GM08714 (cell line): Measurements from ENCODE around the gene KIF3A.

Experiments
- H3K4me3 ChIP-seq: fragments of 200-500 bp; sonication (Bioruptor generic); 2 replicates; pipeline ENCODE4 v1.5.1; 2014; ENCODE audit warnings: mild to moderate bottlenecking, low read length, inconsistent platforms
- ZNF274 ChIP-seq: IDR thresholded peaks from 2 replicates; pipeline ENCODE4 v1.6.1; 2012; ENCODE audit warnings: mild to moderate bottlenecking, low read depth, low read length

Gene KIF3A

GRCh38 chr5:132763181-132764036 lies 26.1 kb upstream of the KIF3A start:
- TF ChIP-seq ZNF274 = no peak
- H3K4me3 ChIP-seq = no peak overlapping the region

GRCh38 chr5:132762246-132763000 lies 25.1 kb upstream of the KIF3A start:
- no peak for TF ChIP-seq ZNF274

GRCh38 chr5:132761321-132762240 lies 24.2 kb upstream of the KIF3A start:
- no peak overlapping the region for H3K4me3 ChIP-seq
- TF ChIP-seq ZNF274 = no peak

More at GRCh38 chr5:132762246-132763000, 25.1 kb upstream of the KIF3A start:
- no peak overlapping the region for H3K4me3 ChIP-seq

- H3K4me3 ChIP-seq = no peak overlapping the region
- no peak for TF ChIP-seq ZNF274
Measured at GRCh38 chr5:132760601-132761317, 23.4 kb upstream of the KIF3A start.

DNA sequence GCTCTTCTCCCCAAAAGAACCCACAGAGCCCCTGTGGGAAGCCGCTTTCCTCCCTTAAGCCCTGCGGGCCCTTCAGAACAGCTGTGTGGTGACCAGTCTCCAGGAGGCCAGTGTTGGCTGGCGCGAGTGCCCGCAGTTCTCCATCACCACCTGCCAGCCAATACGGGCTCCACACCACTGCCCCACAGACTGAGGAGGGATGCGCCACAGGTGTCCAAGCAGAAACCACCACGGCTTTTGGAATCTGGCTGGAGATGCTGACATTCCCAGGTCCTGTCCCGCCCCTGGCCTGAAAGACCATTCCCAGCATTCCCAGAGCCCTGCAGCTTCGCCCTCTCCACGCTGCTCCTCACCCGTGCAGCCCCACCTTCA lies 22.7 kb upstream of the KIF3A start:
- no peak overlapping the region for H3K4me3 ChIP-seq
- TF ChIP-seq ZNF274 = no peak

DNA sequence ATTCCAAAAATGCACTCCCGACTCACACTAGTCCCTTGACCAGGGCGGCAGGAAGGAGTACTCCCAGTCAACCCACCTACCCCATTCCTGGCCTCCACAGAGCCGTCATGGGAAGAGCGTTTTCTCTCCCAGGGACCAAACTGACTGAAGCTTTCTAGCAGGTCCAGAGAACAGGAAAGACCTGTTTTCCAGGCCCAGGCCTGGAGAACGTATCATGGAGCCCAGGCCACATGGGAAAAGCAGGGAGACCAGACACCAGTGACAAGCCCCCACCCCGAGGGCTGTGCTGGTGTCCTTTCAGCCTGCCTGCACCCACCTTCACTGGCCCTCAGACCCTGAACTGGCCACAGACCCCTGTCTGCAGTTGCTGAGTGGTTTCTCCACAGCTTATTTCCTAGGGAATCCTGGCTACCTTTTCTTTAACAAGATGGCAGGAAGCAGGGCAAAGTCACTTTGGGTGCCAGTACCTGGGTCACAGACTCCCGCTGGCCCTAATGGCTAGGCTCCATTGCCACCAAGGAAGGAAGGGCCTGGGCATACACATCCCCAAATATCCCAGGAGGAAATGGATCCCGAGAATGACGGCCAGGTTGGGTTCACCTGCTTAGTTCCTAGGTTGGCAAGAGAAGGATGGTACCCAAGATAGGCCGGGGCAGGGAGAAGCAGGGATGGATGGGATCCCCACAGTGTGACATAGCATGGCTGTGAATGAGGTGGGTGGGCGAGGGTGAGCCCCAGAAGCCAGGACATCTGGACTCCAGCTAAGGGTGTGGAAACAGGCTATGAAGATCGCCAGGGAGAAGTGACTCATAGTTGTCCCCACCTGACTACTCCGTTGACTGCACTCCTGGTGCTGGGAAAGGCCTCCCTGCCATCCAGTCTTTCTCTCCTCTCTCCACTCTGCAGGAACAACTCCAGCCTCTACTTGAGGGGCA lies 22.0 kb upstream of the KIF3A start:
- no peak overlapping the region for H3K4me3 ChIP-seq
- no peak for TF ChIP-seq ZNF274

DNA sequence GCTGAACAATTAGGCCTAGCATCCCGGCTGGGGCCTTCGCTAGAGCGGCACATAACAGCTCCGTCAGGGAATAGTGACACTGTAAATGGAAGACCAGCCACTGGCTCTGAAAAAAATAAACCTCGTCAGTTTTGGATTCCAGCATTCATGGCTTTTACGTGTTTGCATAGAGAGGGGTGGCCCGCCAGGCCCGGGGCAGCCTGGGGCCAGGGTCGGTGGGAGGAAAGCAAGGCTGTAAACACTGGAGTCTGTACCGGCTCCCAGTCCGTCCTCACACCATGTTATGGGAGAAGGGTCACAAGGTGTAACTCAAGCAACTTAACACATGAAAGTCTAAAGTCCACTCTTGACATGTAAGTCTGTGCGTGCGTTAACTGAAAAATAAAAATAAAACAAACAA lies 21.1 kb upstream of the KIF3A start:
- H3K4me3 ChIP-seq = no peak overlapping the region
- no peak for TF ChIP-seq ZNF274

GRCh38 chr5:132756542-132756941 lies 19.2 kb upstream of the KIF3A start:
- TF ChIP-seq ZNF274 = no peak
- H3K4me3 ChIP-seq = no peak overlapping the region

GRCh38 chr5:132754947-132755346 lies 17.6 kb upstream of the KIF3A start:
- no peak overlapping the region for H3K4me3 ChIP-seq
- TF ChIP-seq ZNF274 = no peak

DNA sequence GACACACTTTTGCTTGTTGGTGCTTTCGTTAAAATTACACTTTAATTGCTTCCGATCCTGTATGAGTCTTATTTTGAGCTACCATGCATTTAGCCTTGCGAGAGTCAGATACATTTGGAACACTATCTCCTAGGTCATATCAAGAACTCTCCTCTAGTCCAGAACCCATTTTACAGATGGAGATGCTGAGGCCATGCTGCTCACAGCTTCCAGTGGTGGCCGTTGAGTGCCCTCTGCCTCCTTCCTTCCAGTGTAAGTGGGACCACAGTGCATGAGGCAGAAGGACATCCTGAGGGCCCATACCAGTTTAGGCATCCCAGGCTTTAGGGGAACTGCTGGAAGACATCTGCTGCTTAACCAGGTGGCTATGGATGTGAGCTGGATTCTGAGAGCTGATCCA lies 16.8 kb upstream of the KIF3A start:
- H3K4me3 ChIP-seq = no peak overlapping the region

DNA sequence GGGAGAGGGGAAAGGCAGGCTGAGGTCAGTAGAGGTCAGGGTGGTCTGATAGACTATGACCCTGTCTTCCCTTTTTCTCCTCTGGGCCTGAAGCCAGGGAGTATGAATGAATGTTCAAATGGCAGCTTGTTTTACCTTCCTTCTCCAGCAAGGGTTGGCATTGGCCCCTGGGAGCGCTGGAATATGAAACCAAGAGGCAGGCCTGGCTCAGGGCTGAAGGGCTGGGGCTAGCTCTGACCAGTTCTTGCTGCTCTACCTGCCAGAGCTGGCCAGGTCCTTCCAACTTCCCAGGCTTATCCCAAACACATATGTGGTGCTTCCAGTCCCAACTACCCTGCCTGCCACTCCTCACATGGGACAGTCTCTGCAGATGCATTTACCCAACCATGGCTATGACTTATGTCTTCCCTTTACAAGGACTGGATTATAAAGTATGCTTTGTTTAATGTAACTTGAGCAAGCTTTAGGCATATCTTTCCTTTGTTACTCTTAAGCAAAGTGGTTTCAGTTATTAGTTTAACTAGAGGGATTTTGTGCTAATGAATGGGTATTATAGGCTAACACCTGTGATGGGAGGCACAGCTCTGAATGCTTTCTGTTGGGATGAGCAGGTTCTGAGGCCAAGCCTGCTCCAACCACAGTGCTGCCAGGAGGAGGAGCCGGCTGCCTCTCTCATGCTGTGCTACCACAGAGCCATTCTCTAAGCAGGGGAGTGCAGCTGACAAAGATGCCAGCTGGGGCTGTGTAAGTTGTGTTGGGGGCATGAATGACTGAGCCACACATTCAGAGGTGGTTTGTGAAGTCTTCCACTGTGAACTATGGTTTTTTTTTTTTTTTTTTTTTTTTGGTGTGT lies 16.0 kb upstream of the KIF3A start:
- no peak for TF ChIP-seq ZNF274
- H3K4me3 ChIP-seq = no peak overlapping the region

More for the DNA sequence above, 16.8 kb upstream of the KIF3A start:
- TF ChIP-seq ZNF274 = no peak
